ENCODE measurements around the gene CD99. TPM values are rescaled to one million over a fixed set of nuclear protein-coding genes. Genes with fewer than 3 reads are reported as not detected.

CD99 gene
- total and polyA plus RNA-seq, 9 of the 15 experiments (the other 6 are each of a cell fraction or from before 2014, with no cell fraction given) = 5.0 to 55.3 (median 34.5) TPM

DNA sequence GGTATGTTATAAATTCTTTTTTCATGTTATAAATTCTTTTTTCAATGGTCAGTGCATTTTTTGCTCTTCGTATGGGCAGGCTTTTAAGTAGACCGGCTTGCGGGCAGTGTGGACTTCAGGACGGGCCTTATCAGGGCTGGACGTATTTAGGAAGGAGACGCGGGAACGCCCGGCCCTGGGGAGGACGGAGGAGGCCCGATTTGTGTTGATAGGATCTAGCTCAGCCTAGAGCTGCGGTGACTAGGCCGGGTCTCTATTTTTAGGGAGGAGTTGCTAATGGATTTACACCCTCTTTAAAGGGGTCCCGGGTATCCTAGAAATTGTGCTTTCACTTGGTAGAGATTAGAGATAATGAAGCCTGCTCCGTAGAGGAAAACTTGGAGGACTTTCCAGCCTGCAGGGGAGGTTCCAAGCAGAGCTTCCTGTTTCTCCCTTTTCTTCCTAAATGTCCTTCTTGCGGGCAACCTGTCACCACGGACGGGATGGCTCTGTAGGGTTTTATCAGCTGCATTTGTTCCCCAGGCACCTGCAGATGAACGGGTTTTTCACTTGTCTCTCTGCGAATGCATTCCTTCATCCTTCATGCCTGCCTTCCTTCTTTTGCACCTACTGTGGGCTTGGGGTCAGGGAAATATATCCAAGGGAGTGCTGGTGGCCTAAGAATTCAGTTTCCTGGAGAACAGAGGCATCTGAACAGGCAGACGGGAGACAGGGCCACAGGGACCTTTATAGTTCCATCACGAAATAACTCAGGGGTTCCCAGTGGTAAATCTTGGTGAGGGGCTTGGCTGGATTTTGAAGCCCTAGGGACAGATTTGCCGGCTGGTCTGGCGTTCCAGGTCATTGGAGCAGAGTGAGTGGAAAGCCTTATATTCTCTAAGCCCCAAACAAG lies 1.4 kb downstream of the CD99 start (continued):
- peak; percentile 27; the same call in 1 of the 2 replicates for TF ChIP-seq HDAC2 (IDR thresholded peaks at IDR 0.05)
- TF ChIP-seq CXXC5 (CRISPR knock-in tag; IDR thresholded peaks at IDR 0.05) = peak; percentile 79

DNA sequence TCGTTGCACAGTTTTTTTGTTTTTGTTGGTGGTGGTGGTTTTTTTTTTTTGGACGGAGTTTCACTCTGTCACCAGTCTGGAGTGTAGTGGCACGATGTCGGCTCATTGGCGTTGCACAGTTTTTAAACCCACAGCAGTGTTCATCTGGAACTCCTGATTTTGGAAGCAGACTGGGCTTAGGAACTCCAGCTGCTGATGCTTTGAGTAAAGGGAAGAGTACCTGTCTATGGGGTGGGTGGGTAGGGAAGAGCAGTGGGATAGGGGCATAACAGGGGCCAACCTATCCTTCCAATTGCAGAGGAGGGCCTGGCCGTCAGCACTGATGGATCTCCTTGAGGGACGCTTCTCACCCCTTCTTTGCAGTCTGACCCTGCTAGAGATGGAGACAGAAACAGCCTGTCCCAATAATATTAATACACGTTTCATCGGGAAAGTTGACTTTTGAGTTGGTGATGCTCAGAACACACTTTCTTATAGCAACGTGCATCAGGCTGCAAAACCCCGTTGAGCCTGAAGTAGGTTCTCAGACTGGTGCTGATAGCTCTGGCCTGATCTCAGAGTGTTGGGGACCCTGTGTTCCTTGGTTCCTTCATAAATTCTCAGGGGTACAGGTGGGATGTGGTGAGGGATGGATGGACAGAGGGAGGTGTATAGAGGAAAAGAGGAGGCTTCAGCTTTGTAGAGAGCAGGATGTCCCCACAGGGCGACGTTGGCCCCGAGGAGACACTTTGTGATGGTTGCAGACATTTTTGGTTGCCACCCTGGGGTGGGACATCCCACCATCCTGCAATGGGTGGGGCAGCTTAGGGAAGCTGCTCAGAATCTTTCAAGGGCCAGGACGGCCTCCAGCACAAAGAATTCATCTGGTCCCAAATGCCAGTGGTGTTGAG lies 2.3 kb downstream of the CD99 start:
- WGBS (ENCODE audit: insufficient coverage, low coverage, missing lambda C conversion rate) = 61% methylated on average over 10 of the region's 15 CpGs
- ChIA-PET CTCF (ENCODE audit: low intra/inter-chr PET ratio) (no interaction called here), POLR2A (no interaction called here)
- Histone ChIP-seq H3K4me1 (replicated peaks in 1 of 2; ENCODE audit: control insufficient read depth in 2 of 2, insufficient read depth in 2 of 2, low read length in 2 of 2) (peaks cover 8 to 28% of the 10 kb centered on the region in 2 experiments; a peak in 4 of 5 replicates), H3K4me2 (ENCODE audit: insufficient read depth, low read length) (no peak overlapping the region), H4K20me1 (replicated peaks; ENCODE audit: control insufficient read depth, insufficient read depth, low read length) (no peaks in the 10 kb centered on the region), H3K27ac (ENCODE audit: extremely low read depth, low read depth, low read length) (no peak overlapping the region), H2AFZ (ENCODE audit: low read depth, low read length) (no peak overlapping the region), H3K9ac (ENCODE audit: insufficient read depth in 1 of 2, low read depth in 2 of 2, low read length in 2 of 2) (no peak overlapping the region), H3K9me1 (ENCODE audit: control insufficient read depth, insufficient read depth, low read length) (no peaks in the 10 kb centered on the region), H3K36me3 (ENCODE audit: control insufficient read depth, insufficient read depth, low read length) (no peaks in the 10 kb centered on the region), H3K27me3 (ENCODE audit: control insufficient read depth in 2 of 2, insufficient read depth in 2 of 2, low read length in 2 of 2) (no peaks in the 10 kb centered on the region), H3K9me3 (replicated peaks; ENCODE audit: control insufficient read depth, insufficient read depth, low read depth, low read length) (no peaks in the 10 kb centered on the region), H3K4me3 (no peak overlapping the region), H3K79me2 (ENCODE audit: control insufficient read depth, insufficient read depth, low read length) (no peaks in the 10 kb centered on the region; the same call in 1 of the 3 replicates)
- FAIRE-seq = no peak
- no peak for DNase-seq (ENCODE audit: extremely low read depth in 1 of 4, low spot score in 3 of 4)
- no peak for ATAC-seq
- BruUV-seq (replicated peaks) = no TSS peak
- intact Hi-C loops (cut with micrococcal nuclease) = no loop called here
- in situ Hi-C loops (cut with MboI) = no loop called here
- TF ChIP-seq ZNF436 (CRISPR knock-in tag; IDR thresholded peaks at IDR 0.05) = no peak
- TF ChIP-seq MCM7 (IDR thresholded peaks at IDR 0.05) = no peak
